Measurements from ENCODE around the gene MGA.

Gene MGA

DNA sequence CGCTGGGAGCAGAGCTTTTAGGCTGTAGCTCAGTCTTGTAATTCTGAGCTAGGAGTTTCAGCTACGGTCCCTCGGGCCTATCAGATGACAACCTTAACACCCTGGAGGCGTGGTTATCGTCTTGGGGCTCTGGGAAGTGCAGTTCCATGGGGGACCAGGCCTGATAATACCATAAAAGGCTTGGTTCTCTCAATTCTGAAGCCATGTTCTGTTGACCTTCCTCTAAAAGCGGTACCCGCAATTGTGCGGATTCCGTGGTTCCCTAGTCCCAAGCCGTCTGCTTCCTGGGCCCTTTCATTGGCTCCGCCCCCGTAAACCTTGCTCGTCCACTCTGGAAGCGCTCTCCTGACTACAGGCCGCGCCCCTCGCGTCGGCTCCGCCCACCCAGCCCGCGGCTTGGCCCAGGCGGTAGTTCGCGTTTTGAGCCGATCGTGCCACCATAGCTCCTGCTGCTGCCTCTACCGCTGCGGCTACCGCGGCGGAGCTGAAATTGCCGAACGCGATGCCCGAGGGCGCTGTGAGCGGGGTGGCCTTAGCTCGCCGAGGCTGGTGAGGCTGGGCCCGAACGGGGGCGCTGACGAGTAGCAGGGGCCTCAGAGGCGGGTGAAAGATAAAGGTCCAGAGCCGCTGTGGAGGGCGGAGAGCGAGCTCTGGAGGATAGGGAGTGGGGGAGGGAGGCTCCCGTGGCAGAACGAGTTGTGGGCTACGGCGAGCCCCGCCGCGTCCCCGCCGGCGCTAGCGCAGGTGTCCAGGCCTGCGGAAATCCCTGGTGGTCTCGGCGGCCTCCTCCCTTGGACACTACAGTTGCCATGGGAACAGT lies 114.1 kb downstream of the MGA start, which contains the start of gene MAPKBP1:
Gene MAPKBP1 (plus strand): TSS at position 423 of the 820 bp plus-strand sequence. CDS start 792 bp downstream, outside the sequence.
- TF ChIP-seq, protein P1, sequence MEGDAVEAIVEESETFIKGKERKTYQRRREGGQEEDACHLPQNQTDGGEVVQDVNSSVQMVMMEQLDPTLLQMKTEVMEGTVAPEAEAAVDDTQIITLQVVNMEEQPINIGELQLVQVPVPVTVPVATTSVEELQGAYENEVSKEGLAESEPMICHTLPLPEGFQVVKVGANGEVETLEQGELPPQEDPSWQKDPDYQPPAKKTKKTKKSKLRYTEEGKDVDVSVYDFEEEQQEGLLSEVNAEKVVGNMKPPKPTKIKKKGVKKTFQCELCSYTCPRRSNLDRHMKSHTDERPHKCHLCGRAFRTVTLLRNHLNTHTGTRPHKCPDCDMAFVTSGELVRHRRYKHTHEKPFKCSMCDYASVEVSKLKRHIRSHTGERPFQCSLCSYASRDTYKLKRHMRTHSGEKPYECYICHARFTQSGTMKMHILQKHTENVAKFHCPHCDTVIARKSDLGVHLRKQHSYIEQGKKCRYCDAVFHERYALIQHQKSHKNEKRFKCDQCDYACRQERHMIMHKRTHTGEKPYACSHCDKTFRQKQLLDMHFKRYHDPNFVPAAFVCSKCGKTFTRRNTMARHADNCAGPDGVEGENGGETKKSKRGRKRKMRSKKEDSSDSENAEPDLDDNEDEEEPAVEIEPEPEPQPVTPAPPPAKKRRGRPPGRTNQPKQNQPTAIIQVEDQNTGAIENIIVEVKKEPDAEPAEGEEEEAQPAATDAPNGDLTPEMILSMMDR (IDR thresholded peaks at IDR 0.05; ENCODE audit: borderline replicate concordance, insufficient read depth, low read depth, low read length): peak; percentile 84

DNA sequence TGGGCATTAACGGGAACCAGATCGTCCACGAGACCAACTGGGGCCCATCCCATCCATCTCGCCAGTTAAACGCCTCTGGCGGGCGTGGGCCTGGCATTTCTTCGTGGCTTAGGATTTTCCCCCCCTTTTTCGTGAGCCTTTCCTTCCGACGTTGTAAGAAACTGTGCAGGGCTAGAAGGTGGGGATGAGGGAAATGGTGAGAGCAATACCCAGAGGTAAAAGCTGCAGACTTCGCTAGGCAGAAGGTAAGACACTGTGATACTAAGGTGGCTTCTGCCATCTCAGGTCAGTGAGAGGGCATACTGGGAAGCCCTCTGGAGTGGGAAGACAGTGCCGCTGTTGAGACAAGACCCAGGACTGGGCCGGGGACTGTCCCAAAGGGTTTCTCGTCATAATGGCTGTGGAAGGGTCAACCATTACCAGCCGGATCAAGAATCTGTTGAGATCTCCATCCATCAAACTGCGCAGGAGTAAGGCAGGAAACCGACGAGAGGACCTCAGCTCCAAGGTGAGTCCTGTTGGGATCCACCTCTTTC lies 114.7 kb downstream of the MGA start:
- TF ChIP-seq, protein P1 (IDR thresholded peaks at IDR 0.05; ENCODE audit: borderline replicate concordance, insufficient read depth, low read depth, low read length): no peak
- peak overlapping the region; percentile 83 for H3K4me3 ChIP-seq (ENCODE audit: low read depth, low read length)

More for the DNA sequence above, 114.1 kb downstream of the MGA start, which contains the start of gene MAPKBP1:
- peak within 1 kb of the TSS; percentile 83 for H3K4me3 ChIP-seq (ENCODE audit: low read depth, low read length)

DNA sequence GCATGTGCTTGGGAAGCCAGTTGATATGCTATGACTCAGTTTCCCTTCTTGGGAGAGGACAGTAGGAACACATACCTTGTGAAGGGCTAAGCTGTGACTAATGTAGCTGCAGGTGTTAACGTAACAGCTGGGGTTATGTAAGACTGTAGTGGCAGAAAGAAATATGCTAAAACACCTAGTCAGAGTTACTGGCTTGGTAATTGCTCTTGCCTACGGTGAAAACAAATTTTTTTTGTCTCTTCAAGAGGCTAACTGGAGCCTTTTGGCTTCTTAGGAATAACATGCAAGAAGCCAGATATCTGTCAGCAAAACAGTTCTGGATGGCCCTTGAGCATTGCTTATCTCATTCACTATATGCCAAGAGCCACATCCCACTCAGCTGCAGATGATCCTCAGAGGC lies 115.4 kb downstream of the MGA start:
- peak overlapping the region; percentile 83 for H3K4me3 ChIP-seq (ENCODE audit: low read depth, low read length)
- TF ChIP-seq, protein P1 (IDR thresholded peaks at IDR 0.05; ENCODE audit: borderline replicate concordance, insufficient read depth, low read depth, low read length): no peak

DNA sequence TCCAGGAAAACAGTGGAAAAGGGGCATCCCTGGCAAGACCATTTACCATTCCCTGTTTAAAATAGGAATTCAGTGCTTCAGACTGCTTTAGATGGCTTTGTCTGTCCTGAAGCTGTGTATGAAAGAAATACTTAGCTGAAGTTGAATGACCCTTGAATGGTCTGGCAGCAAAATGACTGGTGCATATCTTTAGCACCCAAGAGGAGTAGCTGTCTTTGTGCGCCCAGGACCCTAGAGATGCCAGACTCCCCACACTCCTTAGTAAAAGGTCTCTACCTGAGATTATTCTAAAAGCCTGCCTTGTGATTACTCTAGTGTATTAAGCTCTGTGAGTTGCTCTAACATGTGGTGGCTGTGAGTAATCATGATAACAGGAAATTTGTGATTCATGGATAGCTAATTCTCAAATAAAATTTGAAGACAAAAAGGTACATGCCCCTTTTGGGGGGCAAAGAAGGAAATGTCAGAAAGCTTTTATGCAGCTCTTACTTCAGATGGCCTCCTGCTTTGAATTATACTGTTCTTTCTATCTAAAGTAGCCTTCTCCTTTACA lies 117.3 kb downstream of the MGA start:
- H3K4me3 ChIP-seq (ENCODE audit: low read depth, low read length): no peak overlapping the region
- TF ChIP-seq, protein P1 (IDR thresholded peaks at IDR 0.05; ENCODE audit: borderline replicate concordance, insufficient read depth, low read depth, low read length): no peak

DNA sequence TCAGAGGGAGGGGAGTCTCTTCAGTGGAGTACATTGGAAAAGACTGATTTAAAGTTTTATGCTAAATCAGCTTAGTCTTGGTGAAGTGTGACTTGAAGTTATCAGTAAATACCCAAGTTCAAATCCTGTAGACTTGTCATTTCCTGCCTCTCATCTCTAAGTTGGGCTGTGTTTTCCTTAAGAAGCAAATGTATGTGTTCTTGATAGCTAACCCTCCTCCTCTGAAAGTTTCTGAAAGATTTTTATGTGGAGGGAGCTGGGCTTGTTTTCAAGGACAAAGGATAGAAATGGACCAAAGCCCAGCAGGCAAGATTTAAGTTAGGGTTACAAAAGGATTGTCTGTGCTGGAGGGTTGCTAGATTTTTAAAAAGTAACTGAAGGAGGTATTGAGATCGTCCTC lies 118.3 kb downstream of the MGA start:
- TF ChIP-seq, protein P1 (IDR thresholded peaks at IDR 0.05; ENCODE audit: borderline replicate concordance, insufficient read depth, low read depth, low read length): no peak
- no peak overlapping the region for H3K4me3 ChIP-seq (ENCODE audit: low read depth, low read length)

DNA sequence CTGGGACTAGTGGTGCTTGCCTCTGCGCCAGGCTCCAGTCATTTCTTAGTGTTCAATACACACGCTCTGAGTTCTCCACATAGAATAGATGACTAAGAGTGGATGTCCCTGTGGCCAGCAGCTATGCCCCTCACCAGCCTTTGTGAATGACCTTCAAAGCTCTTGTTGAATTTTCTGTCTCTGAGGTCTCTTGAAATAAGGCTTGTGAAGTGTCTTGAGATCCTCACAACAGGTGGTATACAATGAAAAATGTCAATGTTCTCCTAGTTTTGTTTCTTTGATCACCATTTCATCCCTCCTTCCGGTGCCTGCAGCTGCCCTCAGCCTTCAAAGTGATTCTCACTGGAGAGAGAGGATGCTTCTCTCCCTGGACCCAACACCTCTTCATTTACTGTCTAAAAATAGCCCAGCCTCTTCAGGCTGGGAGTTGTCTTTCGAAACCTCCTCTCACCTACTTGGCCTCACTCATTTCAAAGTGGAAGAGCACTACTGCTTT lies 119.5 kb downstream of the MGA start:
- no peak overlapping the region for H3K4me3 ChIP-seq (ENCODE audit: low read depth, low read length)
- TF ChIP-seq, protein P1 (IDR thresholded peaks at IDR 0.05; ENCODE audit: borderline replicate concordance, insufficient read depth, low read depth, low read length): no peak

Measured in GM12875 (cell line).